HG02885 (cell line): ENCODE results near the gene ADAMTS13.

Experiments used
- ATAC-seq: cut with Tn5 transposase; IDR thresholded peaks from one replicate; pipeline ENCODE4 v1.9.1; 2021; ENCODE audit warnings: mild to moderate bottlenecking; ENCODE audit not compliant: unreplicated experiment, poor library complexity

The ADAMTS13 gene

GRCh38 chr9:133484671-133485437 lies 62.7 kb downstream of the ADAMTS13 start:
- ATAC-seq = no peak

- no peak for ATAC-seq
Observed at GRCh38 chr9:133485531-133486260, 63.5 kb downstream of the ADAMTS13 start.

- ATAC-seq = no peak
Observed at GRCh38 chr9:133487331-133487725, 65.2 kb downstream of the ADAMTS13 start.

- no peak for ATAC-seq
Observed at GRCh38 chr9:133488686-133489252, 66.6 kb downstream of the ADAMTS13 start.

- ATAC-seq = no peak
Observed at GRCh38 chr9:133489253-133490190, 67.4 kb downstream of the ADAMTS13 start.

GRCh38 chr9:133490201-133490681 lies 68.1 kb downstream of the ADAMTS13 start:
- no peak for ATAC-seq

GRCh38 chr9:133490865-133491655 lies 68.9 kb downstream of the ADAMTS13 start:
- ATAC-seq = no peak

GRCh38 chr9:133491656-133491925 lies 69.4 kb downstream of the ADAMTS13 start:
- ATAC-seq = no peak

GRCh38 chr9:133492061-133493021 lies 70.2 kb downstream of the ADAMTS13 start:
- no peak for ATAC-seq

- ATAC-seq = no peak
Observed at GRCh38 chr9:133493428-133493827, 71.3 kb downstream of the ADAMTS13 start.

- ATAC-seq = no peak
Observed at GRCh38 chr9:133493845-133494540, 71.8 kb downstream of the ADAMTS13 start.

- no peak for ATAC-seq
Observed at GRCh38 chr9:133494636-133495326, 72.6 kb downstream of the ADAMTS13 start.

GRCh38 chr9:133495327-133496293 lies 73.4 kb downstream of the ADAMTS13 start:
- ATAC-seq = no peak

- no peak for ATAC-seq
Observed at GRCh38 chr9:133496861-133497842, 75.0 kb downstream of the ADAMTS13 start.
